ENCODE results near the gene NADSYN1.

The NADSYN1 gene

GRCh38 chr11:71440021-71440755 lies 12.8 kb upstream of the NADSYN1 start:
- Histone ChIP-seq H3K4me1 (ENCODE audit: control insufficient read depth, insufficient read depth, low read length) (no peaks in the 10 kb centered on the region), H3K9me3 (ENCODE audit: control insufficient read depth, insufficient read depth, low read depth, low read length) (no peaks in the 10 kb centered on the region), H3K27ac (ENCODE audit: extremely low read depth, low read depth, low read length) (no peak overlapping the region), H3K36me3 (ENCODE audit: control insufficient read depth in 2 of 2, insufficient read depth in 1 of 2, low read length in 2 of 2) (peaks cover 4 to 89% of the 10 kb centered on the region in 2 experiments; a peak in 2 of 3 replicates), H3K4me3 (ENCODE audit: low read depth, low read length) (no peak overlapping the region)
- ChIA-PET POLR2A (no interaction called here), CTCF (interaction anchor here (0.8 kb wide), 1 partner anchor 140 kb away, joined by 6 read pairs; no protein-coding TSS in a partner anchor)
- TF ChIP-seq ZFP3 (tag by site-specific recombination; IDR thresholded peaks at IDR 0.05; ENCODE audit: low read depth) = no peak
- TF ChIP-seq ZBTB10 (tag by site-specific recombination; IDR thresholded peaks at IDR 0.05) = no peak
- no peak for TF ChIP-seq TRIM28 (IDR thresholded peaks at IDR 0.05; ENCODE audit: borderline replicate concordance, low read length)
- TF ChIP-seq ZFHX2 (tag by site-specific recombination; conservative IDR thresholded peaks at IDR 0.05) = peak; percentile 97
- TF ChIP-seq, protein P1, sequence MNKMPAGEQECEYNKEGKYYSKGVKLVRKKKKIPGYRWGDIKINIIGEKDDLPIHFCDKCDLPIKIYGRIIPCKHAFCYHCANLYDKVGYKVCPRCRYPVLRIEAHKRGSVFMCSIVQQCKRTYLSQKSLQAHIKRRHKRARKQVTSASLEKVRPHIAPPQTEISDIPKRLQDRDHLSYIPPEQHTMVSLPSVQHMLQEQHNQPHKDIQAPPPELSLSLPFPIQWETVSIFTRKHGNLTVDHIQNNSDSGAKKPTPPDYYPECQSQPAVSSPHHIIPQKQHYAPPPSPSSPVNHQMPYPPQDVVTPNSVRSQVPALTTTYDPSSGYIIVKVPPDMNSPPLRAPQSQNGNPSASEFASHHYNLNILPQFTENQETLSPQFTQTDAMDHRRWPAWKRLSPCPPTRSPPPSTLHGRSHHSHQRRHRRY (tag by site-specific recombination; IDR thresholded peaks at IDR 0.05) = no peak
- TF ChIP-seq REST (tag by site-specific recombination; IDR thresholded peaks at IDR 0.05) = no peak
- peak; percentile 99 for TF ChIP-seq EGR2 (tag by site-specific recombination; IDR thresholded peaks at IDR 0.05; ENCODE audit: low read depth)
- no peak for TF ChIP-seq ZNF623 (tag by site-specific recombination; IDR thresholded peaks at IDR 0.05)
- no peak for TF ChIP-seq REPIN1 (tag by site-specific recombination; IDR thresholded peaks at IDR 0.05; ENCODE audit: low read depth)

DNA sequence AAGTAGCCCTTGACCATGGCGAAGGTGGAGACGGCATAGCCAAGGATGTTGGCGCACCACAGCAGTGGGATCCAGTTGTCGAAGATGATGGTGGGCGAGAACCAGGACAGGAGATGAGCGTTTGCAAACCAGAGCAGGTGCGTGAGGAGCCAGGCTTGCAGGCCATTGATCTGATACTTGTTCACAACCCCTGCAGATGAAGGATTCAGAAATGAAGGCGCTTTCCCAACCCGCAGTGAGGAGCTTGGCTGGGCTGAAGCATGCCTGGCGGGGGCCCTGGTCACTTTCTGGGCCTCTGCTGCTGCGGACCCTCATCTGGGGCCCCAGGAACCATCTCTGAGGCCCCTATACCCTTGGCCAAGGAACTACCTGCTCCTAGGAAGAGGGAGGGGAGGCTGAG lies 11.8 kb upstream of the NADSYN1 start:
- CTCF ChIA-PET = no interaction called here
- H3K4me3 ChIP-seq (ENCODE audit: low read depth, low read length) = no peak overlapping the region
- POLR2A ChIA-PET = no interaction called here
- TF ChIP-seq PRDM10 (tag by site-specific recombination; IDR thresholded peaks at IDR 0.05) = no peak
- no peak for TF ChIP-seq ZFP41 (tag by site-specific recombination; IDR thresholded peaks at IDR 0.05; ENCODE audit: borderline replicate concordance)
- no peak for TF ChIP-seq ZNF174 (tag by site-specific recombination; IDR thresholded peaks at IDR 0.05)
- no peak for TF ChIP-seq ZNF548 (tag by site-specific recombination; IDR thresholded peaks at IDR 0.05)
- TF ChIP-seq TRIM28 (IDR thresholded peaks at IDR 0.05; ENCODE audit: borderline replicate concordance, low read length) = no peak
- no peak for TF ChIP-seq FEZF1 (tag by site-specific recombination; IDR thresholded peaks at IDR 0.05)
- no peak for TF ChIP-seq ZNF292 (tag by site-specific recombination; IDR thresholded peaks at IDR 0.05; ENCODE audit: borderline replicate concordance, low read depth)
- no peak for TF ChIP-seq ZNF221 (tag by site-specific recombination; IDR thresholded peaks at IDR 0.05; ENCODE audit: borderline replicate concordance)
- H3K36me3 ChIP-seq (ENCODE audit: control insufficient read depth in 2 of 2, insufficient read depth in 1 of 2, low read length in 2 of 2) = peaks cover 4 to 93% of the 10 kb centered on the region in 2 experiments; a peak in 2 of 3 replicates
- no peaks in the 10 kb centered on the region for H3K4me1 ChIP-seq (ENCODE audit: control insufficient read depth, insufficient read depth, low read length)
- no peak overlapping the region for H3K27ac ChIP-seq (ENCODE audit: extremely low read depth, low read depth, low read length)
- no peaks in the 10 kb centered on the region for H3K9me3 ChIP-seq (ENCODE audit: control insufficient read depth, insufficient read depth, low read depth, low read length)
